HepG2 (cell line): ENCODE data around the gene CERS5. TPM values are rescaled to one million over a fixed set of nuclear protein-coding genes. Genes with fewer than 3 reads are reported as not detected.

ENCODE experiments used
- ATAC-seq: fragments of 200-7000 bp; cut with Tn5 transposase; 3 replicates; pipeline ENCODE4 v1.9.1; 2020; ENCODE audit warnings: mild to moderate bottlenecking, moderate library complexity
- BruUV-seq: library from RNA; stranded (reverse); fragments of 400-500 nt; replicated peaks from 2 replicates; lab custom pipeline; 2021; lab: Mats Ljungman, UMichigan
- CTCF ChIA-PET: fragments of 300-600 bp; formaldehyde crosslinking; extraction: SDS; loops from one replicate; lab custom pipeline; 2021; ENCODE audit warnings: low total read pairs, inconsistent platforms, low intra/inter-chr PET ratio; lab: Yijun Ruan, JAX
- POLR2A ChIA-PET: fragments of 350-600 bp; sonication (Branson Sonifier 250); formaldehyde crosslinking; loops from one replicate; lab custom pipeline; 2020; ENCODE audit warnings: antibody characterized with exemption, inconsistent platforms; lab: Yijun Ruan, JAX
- DNase-seq: peaks from one replicate; pipeline ENCODE4 v3.0.0-alpha.2; 2015; ENCODE audit warnings: low spot score
- FAIRE-seq: peaks from 3 replicates; lab custom pipeline; 2011; peaks lifted over from hg19 to GRCh38; lab: Jason Lieb, UNC
- H2AFZ ChIP-seq: one replicate; pipeline ENCODE4 v1.6.1; 2011; ENCODE audit warnings: low read length, inconsistent platforms
- H3K27ac ChIP-seq: fragments of 300-600 bp; 3 replicates; pipeline ENCODE4 v1.8.0; 2011; ENCODE audit warnings: mixed run types, mild to moderate bottlenecking, mixed read lengths, low read length, inconsistent platforms; ENCODE audit not compliant: insufficient read depth; ENCODE audit errors: extremely low read length
- H3K27me3 ChIP-seq, 2 experiments: fragments of 200-600 bp in 1 of 2; 2 replicates in 1 of 2; 3 replicates in 1 of 2; pipeline versions ENCODE4 v1.6.0 to v1.8.0; 2011; ENCODE audit warnings: low read length in 2 of 2, mild to moderate bottlenecking in 2 of 2, moderate library complexity in 2 of 2, inconsistent platforms in 1 of 2; ENCODE audit not compliant: insufficient read depth in 2 of 2, control insufficient read depth in 1 of 2
- H3K36me3 ChIP-seq, 2 experiments: fragments of 200-600 bp in 1 of 2; replicated peaks in 1 of 2; 2 replicates in 1 of 2; 3 replicates in 1 of 2; pipeline versions ENCODE4 v1.5.1 to v1.8.0; 2011; ENCODE audit warnings: low read length in 2 of 2, inconsistent platforms in 1 of 2; ENCODE audit not compliant: insufficient read depth in 2 of 2, control insufficient read depth in 1 of 2
- H3K4me1 ChIP-seq: 2 replicates; pipeline ENCODE4 v1.5.1; 2012; ENCODE audit warnings: low read length, inconsistent platforms; ENCODE audit not compliant: insufficient read depth
- H3K4me2 ChIP-seq: 2 replicates; pipeline ENCODE4 v1.6.0; 2011; ENCODE audit warnings: low read depth, low read length, inconsistent platforms
- H3K4me3 ChIP-seq, 3 experiments: fragments of 200-600 bp in 1 of 3; sonication (generic), shearing (Covaris generic) in 1 of 3; replicated peaks in 1 of 3; 2 replicates each; pipeline ENCODE4 v1.5.1; 2011 to 2016; ENCODE audit warnings: low read length in 3 of 3, inconsistent platforms in 2 of 3, low read depth in 2 of 3, mild to moderate bottlenecking in 2 of 3, control low read depth in 1 of 3, mixed read lengths in 1 of 3; ENCODE audit not compliant: insufficient read depth in 1 of 3
- H3K79me2 ChIP-seq: one replicate; pipeline ENCODE4 v1.6.1; 2011; ENCODE audit warnings: low read length, inconsistent platforms; ENCODE audit not compliant: insufficient read depth
- H3K9ac ChIP-seq: 2 replicates; pipeline ENCODE4 v1.6.0; 2011; ENCODE audit warnings: mild to moderate bottlenecking, low read depth, low read length, inconsistent platforms; ENCODE audit not compliant: insufficient read depth
- H3K9me3 ChIP-seq: 2 replicates; pipeline ENCODE4 v1.5.1; 2012; ENCODE audit warnings: mild to moderate bottlenecking, low read length
- H4K20me1 ChIP-seq: 2 replicates; pipeline ENCODE4 v1.6.0; 2011; ENCODE audit warnings: inconsistent platforms, mild to moderate bottlenecking, low read length, moderate library complexity; ENCODE audit not compliant: insufficient read depth
- ELF3 ChIP-seq: IDR thresholded peaks from 2 replicates; pipeline ENCODE4 v1.6.1; 2016; ENCODE audit warnings: missing genetic modification reagents, missing compliant biosample characterization
- HNF4A ChIP-seq: sonication (generic); formaldehyde crosslinking; IDR thresholded peaks from 2 replicates; pipeline ENCODE4 v1.4.0; 2020; ENCODE audit warnings: missing genetic modification reagents
- IKZF4 ChIP-seq: sonication (generic); formaldehyde crosslinking; IDR thresholded peaks from 2 replicates; pipeline ENCODE4 v1.5.1; 2020; ENCODE audit warnings: borderline replicate concordance, mild to moderate bottlenecking, low read depth, missing genetic modification reagents; ENCODE audit errors: not compliant biosample characterization
- RFX3 ChIP-seq: IDR thresholded peaks from 2 replicates; pipeline ENCODE4 v1.6.1; 2016; ENCODE audit warnings: missing biosample characterization, missing genetic modification reagents
- SRY ChIP-seq: sonication (generic); formaldehyde crosslinking; IDR thresholded peaks from 2 replicates; pipeline ENCODE4 v1.8.0; 2022; ENCODE audit warnings: mild to moderate bottlenecking, missing genetic modification reagents
- ZBTB20 ChIP-seq: sonication (generic); formaldehyde crosslinking; IDR thresholded peaks from 2 replicates; pipeline ENCODE4 v1.8.1; 2023; ENCODE audit warnings: missing genetic modification reagents, low read depth, mild to moderate bottlenecking, borderline replicate concordance
- ZBTB38 ChIP-seq: sonication (generic); formaldehyde crosslinking; IDR thresholded peaks from 2 replicates; pipeline ENCODE4 v1.5.1; 2020; ENCODE audit warnings: mild to moderate bottlenecking, missing genetic modification reagents
- ZNF562 ChIP-seq: sonication (generic); formaldehyde crosslinking; IDR thresholded peaks from 2 replicates; pipeline ENCODE4 v1.8.0; 2022; ENCODE audit warnings: missing genetic modification reagents, borderline replicate concordance
- ZNF839 ChIP-seq: sonication (generic); formaldehyde crosslinking; IDR thresholded peaks from 2 replicates; pipeline ENCODE4 v1.4.0; 2020; ENCODE audit warnings: missing genetic modification reagents, mild to moderate bottlenecking, borderline replicate concordance
- WGBS: methylation state at CpG from one replicate; pipeline ENCODE4 v1.1.6; 2017; ENCODE audit warnings: low lambda C conversion rate; 5-methylcytosine and 5-hydroxymethylcytosine counted together
- in situ Hi-C: cut with HindIII; loops from 2 replicates; pipeline ENCODE4 v1.10.0; 2017; ENCODE audit warnings: low pct_unique_long_range_greater_than_20kb; ENCODE audit not compliant: extremely low pct_ligation_motif_present
- intact Hi-C: fragments of 100-400 bp; cut with micrococcal nuclease; formaldehyde crosslinking; loops from one replicate; pipeline ENCODE4 v1.10.0; 2022; ENCODE audit not compliant: unreplicated experiment
- polyA plus RNA-seq, 8 experiments: library from polyadenylated mRNA; depleted of rRNA in 3 of 8; stranded (reverse) in 7 of 8; unstranded in 1 of 8; fragments of >200 nt; fragmentation: Illumina TruSeq in 4 of 8; extraction: Trizol in 4 of 8; gene quantifications; 2 replicates each; pipeline versions ENCODE4 v1.2.1 to v1.2.3, GENCODE V29; 2011 to 2016; ENCODE audit warnings: low read depth in 4 of 8, missing spikeins in 1 of 8, mixed read lengths in 1 of 8; ENCODE audit not compliant: insufficient read depth in 1 of 8
- total RNA-seq, 5 experiments: library from RNA; depleted of rRNA; stranded (reverse); fragments of >200 nt; fragmentation: Illumina TruSeq; extraction: Trizol; gene quantifications; 2 replicates each; pipeline ENCODE4 v1.2.3, GENCODE V29; 2016; ENCODE audit warnings: low read depth in 1 of 5
- TF ChIP-seq, protein P1 (sequence below): sonication (generic); formaldehyde crosslinking; IDR thresholded peaks from 2 replicates; pipeline ENCODE4 v1.5.0; 2020; ENCODE audit warnings: missing genetic modification reagents
- TF ChIP-seq, protein P2 (sequence below): sonication (generic); formaldehyde crosslinking; IDR thresholded peaks from 2 replicates; pipeline ENCODE4 v1.8.0; 2022; ENCODE audit warnings: mild to moderate bottlenecking, missing genetic modification reagents, moderate library complexity
- TF ChIP-seq, protein P3 (sequence below): sonication (generic); formaldehyde crosslinking; IDR thresholded peaks from 2 replicates; pipeline ENCODE4 v1.4.0; 2020; ENCODE audit warnings: low read depth, missing genetic modification reagents

CERS5 gene
- total and polyA plus RNA-seq, 2 of the 13 experiments (the other 11 are each of a cell fraction or from before 2014, with no cell fraction given) = 22.3 to 48.8 TPM

DNA sequence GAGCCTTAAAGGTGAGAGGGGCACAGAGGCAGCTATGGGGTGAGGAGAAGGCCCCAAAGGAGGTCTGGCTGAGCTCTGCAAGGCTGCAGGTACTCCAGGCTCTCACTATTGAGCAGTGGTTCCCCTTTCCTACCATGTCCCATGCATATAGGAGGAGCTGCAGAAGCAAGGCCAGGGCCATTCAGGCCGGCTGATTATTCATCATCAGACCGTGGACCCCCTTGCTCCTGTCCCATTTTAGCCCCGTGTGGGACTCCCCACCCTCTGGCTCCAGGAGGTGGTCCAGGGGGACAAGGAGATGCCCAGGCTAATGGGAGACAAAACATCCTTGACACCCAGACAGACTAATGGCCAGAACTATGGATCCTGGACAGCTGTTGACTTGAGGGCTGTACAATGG, 60.3 kb downstream of the CERS5 start:
- H3K9me3 ChIP-seq = no peaks in the 10 kb centered on the region
- H3K27ac ChIP-seq = no peak overlapping the region
- DNase-seq (no peak), FAIRE-seq (no peak), ATAC-seq (no peak)
- H3K9ac ChIP-seq = no peak overlapping the region
- no TSS peak for BruUV-seq
- H3K4me1 ChIP-seq = peaks cover 88% of the 10 kb centered on the region
- no peaks in the 10 kb centered on the region for H3K36me3 ChIP-seq
- TF ChIP-seq RFX3 (CRISPR knock-in tag) (no peak), SRY (CRISPR knock-in tag) (no peak), ELF3 (CRISPR knock-in tag) (no peak), IKZF4 (no peak), ZBTB38 (no peak), ZNF562 (CRISPR knock-in tag) (no peak), HNF4A (CRISPR knock-in tag) (no peak), ZBTB20 (no peak), ZNF839 (CRISPR knock-in tag) (no peak)
- TF ChIP-seq, protein P1, sequence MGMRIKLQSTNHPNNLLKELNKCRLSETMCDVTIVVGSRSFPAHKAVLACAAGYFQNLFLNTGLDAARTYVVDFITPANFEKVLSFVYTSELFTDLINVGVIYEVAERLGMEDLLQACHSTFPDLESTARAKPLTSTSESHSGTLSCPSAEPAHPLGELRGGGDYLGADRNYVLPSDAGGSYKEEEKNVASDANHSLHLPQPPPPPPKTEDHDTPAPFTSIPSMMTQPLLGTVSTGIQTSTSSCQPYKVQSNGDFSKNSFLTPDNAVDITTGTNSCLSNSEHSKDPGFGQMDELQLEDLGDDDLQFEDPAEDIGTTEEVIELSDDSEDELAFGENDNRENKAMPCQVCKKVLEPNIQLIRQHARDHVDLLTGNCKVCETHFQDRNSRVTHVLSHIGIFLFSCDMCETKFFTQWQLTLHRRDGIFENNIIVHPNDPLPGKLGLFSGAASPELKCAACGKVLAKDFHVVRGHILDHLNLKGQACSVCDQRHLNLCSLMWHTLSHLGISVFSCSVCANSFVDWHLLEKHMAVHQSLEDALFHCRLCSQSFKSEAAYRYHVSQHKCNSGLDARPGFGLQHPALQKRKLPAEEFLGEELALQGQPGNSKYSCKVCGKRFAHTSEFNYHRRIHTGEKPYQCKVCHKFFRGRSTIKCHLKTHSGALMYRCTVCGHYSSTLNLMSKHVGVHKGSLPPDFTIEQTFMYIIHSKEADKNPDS (CRISPR knock-in tag) = no peak
- TF ChIP-seq, protein P2, sequence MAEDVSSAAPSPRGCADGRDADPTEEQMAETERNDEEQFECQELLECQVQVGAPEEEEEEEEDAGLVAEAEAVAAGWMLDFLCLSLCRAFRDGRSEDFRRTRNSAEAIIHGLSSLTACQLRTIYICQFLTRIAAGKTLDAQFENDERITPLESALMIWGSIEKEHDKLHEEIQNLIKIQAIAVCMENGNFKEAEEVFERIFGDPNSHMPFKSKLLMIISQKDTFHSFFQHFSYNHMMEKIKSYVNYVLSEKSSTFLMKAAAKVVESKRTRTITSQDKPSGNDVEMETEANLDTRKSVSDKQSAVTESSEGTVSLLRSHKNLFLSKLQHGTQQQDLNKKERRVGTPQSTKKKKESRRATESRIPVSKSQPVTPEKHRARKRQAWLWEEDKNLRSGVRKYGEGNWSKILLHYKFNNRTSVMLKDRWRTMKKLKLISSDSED = no peak
- TF ChIP-seq, protein P3, sequence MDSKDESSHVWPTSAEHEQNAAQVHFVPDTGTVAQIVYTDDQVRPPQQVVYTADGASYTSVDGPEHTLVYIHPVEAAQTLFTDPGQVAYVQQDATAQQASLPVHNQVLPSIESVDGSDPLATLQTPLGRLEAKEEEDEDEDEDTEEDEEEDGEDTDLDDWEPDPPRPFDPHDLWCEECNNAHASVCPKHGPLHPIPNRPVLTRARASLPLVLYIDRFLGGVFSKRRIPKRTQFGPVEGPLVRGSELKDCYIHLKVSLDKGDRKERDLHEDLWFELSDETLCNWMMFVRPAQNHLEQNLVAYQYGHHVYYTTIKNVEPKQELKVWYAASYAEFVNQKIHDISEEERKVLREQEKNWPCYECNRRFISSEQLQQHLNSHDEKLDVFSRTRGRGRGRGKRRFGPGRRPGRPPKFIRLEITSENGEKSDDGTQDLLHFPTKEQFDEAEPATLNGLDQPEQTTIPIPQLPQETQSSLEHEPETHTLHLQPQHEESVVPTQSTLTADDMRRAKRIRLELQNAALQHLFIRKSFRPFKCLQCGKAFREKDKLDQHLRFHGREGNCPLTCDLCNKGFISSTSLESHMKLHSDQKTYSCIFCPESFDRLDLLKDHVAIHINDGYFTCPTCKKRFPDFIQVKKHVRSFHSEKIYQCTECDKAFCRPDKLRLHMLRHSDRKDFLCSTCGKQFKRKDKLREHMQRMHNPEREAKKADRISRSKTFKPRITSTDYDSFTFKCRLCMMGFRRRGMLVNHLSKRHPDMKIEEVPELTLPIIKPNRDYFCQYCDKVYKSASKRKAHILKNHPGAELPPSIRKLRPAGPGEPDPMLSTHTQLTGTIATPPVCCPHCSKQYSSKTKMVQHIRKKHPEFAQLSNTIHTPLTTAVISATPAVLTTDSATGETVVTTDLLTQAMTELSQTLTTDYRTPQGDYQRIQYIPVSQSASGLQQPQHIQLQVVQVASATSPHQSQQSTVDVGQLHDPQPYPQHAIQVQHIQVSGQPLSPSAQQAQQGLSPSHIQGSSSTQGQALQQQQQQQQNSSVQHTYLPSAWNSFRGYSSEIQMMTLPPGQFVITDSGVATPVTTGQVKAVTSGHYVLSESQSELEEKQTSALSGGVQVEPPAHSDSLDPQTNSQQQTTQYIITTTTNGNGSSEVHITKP (CRISPR knock-in tag) = no peak
- no peak overlapping the region for H3K4me3 ChIP-seq
- H2AFZ ChIP-seq = no peak overlapping the region
- H3K27me3 ChIP-seq = no peaks in the 10 kb centered on the region
- intact Hi-C loops (no loop called here), in situ Hi-C loops (no loop called here)
- H4K20me1 ChIP-seq = no peaks in the 10 kb centered on the region
- POLR2A ChIA-PET = no interaction called here
- no peaks in the 10 kb centered on the region for H3K79me2 ChIP-seq
- no peak overlapping the region for H3K4me2 ChIP-seq
- WGBS = 67% methylated on average over 2 of the region's 3 CpGs
- CTCF ChIA-PET = no interaction called here
